NCI-H2029 (cell line): ENCODE results near the gene ADAMTS2.

ENCODE experiments used
- DNase-seq: peaks from one replicate; lab custom pipeline; 2025; lab: John Stamatoyannopoulos, UW

ADAMTS2 gene

GRCh38 chr5:179266291-179267070 is 78.8 kb downstream of the ADAMTS2 start:
- no peak for DNase-seq

DNA sequence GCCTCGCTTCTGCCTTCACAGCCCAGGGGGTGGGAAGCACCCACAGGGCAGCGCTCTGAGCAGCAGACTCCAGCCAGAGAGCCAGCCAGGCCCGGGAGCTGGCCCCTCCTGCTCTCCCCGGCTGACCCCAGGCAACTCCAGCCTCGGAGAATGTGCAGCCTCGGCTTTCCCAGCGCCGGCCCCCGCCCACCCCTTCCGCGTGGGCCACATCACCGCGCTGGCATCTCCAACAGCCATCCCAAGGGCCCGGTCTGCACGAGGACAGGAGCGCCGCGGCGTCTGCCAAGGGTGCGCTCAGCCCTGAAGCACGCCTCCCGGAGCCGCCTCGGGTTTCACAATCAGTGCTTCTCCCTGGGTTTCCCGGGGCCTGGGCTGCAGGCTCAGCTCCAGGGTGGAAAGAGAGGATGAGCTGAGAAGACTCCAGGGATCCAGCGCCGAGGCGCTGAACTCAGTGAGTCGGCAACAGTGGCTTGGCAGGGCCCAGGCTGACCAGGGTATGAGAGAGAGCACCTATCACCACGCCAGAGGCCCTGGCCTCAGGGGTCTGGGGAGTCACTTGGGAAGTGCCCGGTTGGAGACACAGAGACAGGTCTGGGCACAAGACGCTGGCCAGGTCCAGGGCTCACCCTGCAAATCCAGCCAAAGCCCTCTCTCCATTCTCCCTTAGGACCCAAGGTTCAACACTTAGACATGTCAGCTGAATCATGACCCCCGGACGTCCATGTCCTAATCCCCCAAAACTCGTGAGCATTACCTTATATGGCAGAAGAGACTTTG is 79.6 kb downstream of the ADAMTS2 start:
- DNase-seq = no peak

DNA sequence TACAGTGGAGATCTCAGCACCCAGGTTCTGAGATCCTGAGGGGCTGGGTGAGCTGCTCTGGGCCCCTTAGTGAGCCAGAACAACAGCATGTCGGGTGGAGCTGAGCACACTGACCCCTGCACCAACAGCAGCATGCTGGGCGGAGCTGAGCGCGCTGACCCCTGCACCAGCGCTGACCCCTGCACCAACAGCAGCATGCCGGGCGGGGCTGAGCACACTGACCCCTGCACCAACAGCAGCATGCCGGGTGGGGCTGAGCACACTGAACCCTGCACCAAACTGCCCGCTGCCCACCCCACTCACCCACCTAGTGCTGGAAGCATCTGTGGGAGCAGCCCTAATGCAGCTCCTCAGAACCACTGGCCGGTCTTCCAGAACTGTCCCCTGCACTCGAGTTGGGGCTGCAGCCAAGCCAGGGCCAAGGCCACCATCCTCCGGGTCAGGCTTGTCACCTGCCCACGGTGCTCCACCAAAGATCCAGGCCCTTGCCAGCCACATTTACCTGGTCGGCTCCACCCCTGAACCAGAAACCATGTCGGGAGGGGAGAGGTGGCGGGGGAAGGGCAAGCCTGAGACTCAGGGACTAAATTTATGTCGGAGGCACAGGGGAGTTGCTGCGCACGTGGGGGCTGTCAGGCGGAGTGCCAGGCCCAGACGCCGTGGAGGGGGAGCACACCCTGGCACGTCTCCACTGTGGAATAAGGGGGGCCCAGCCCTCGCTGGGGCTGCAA is 80.3 kb downstream of the ADAMTS2 start:
- no peak for DNase-seq

- no peak for DNase-seq
Observed at GRCh38 chr5:179264053-179264782, 81.0 kb downstream of the ADAMTS2 start.

DNA sequence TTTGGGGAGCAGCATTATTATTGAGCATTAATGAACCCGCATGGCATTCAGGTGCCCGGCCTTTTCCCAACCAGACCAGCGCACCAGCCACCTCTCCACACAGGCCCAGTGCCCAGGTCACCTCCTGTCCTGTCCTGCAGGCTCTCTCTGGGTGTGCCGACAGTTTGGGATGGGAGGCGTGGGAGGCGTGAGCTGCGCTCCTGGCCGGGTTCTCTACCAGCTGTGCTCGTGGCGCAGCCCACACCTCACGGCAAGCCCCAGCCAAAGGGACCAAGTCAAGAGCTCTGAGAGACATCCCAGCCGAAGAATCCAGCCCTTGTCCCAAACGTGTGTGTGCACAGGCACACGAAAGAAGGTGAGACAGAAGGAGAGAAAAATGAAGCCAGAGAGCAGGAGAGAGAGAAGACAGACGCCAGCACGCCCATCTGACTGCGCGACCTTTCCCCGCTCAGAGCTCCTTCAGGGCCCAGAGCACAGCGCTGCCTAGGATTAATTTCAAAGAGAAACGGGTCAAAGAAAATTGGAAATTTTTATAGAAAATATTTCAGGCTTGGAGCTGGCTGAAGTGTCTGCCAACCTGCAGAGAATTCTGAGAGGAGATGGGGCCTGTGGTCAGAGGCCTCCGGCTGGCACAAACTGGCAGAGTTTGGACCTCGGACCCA is 81.7 kb downstream of the ADAMTS2 start:
- DNase-seq = no peak

DNA sequence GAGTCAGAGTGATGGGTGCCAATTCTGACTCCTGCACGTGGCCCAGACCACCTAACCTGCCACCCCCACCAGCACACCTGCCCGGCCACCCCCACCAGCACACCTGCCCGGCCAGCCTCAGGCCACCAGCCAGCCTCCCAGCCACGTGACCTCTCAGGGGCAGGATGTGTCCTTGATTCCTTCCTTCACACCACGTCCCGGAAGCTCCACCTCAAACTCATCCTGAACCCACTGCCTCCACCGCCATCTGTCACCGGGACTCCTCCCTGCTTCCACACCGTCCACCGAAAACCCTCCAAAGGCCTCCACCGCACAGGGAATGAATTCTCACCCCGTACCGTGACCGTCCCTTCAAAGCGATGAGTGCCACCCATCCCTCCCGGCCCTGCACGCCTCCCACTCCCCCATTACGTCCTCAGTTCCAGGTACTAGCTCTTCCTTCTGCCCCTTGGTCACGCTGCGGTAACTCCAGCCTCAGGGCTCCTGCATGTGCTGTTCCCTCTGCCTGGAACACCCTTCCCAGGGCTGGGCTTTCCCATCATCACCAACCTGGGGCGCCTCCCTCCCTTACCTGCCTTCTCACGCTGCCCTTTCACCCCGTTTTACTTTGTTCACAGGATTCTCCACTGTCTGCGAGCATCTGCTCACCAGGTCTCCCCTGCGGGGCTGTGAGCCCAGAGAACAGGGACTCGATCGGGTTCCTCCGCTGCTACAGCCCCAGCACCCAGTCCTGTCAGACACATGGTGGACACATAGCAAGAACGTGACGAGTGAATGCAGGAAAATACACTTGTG is 82.9 kb downstream of the ADAMTS2 start:
- DNase-seq = no peak

- no peak for DNase-seq
Observed at GRCh38 chr5:179261301-179262125, 83.7 kb downstream of the ADAMTS2 start.

GRCh38 chr5:179260324-179261070 is 84.8 kb downstream of the ADAMTS2 start:
- no peak for DNase-seq

- no peak for DNase-seq
Observed at GRCh38 chr5:179259731-179260323, 85.4 kb downstream of the ADAMTS2 start.

- DNase-seq = no peak
Observed at GRCh38 chr5:179258922-179259730, 86.1 kb downstream of the ADAMTS2 start.

- DNase-seq = no peak
Observed at GRCh38 chr5:179258001-179258921, 87.0 kb downstream of the ADAMTS2 start.

- no peak for DNase-seq
Observed at GRCh38 chr5:179257176-179257682, 88.0 kb downstream of the ADAMTS2 start.

- no peak for DNase-seq
Observed at GRCh38 chr5:179256328-179257175, 88.7 kb downstream of the ADAMTS2 start.

- no peak for DNase-seq
Observed at GRCh38 chr5:179255527-179256327, 89.5 kb downstream of the ADAMTS2 start.
